Measurements from ENCODE around the gene TEX261. TPM values are rescaled to one million over a fixed set of nuclear protein-coding genes. Genes with fewer than 3 reads are reported as not detected.
"Not testable (repeated sequence)": the region's sequence is repeated elsewhere in the genome, so short reads cannot be mapped to it uniquely, and the experiment has no call there.

TEX261 gene
- total RNA-seq, 1 experiment from 2014 or later = 23.9 TPM

GRCh38 chr2:71000780-71001591 lies 6.3 kb upstream of the TEX261 start:
- DNase-seq (ENCODE audit: low read depth) = peak; percentile 74

- not testable (repeated sequence) for DNase-seq (ENCODE audit: low read depth)
Measured at GRCh38 chr2:70999931-71000330, 5.3 kb upstream of the TEX261 start.

- no peak for DNase-seq (ENCODE audit: low read depth)
Measured at GRCh38 chr2:70999362-70999761, 4.7 kb upstream of the TEX261 start.

- not testable (repeated sequence) for DNase-seq (ENCODE audit: low read depth)
Measured at GRCh38 chr2:70998885-70999284, 4.2 kb upstream of the TEX261 start.

- DNase-seq (ENCODE audit: low read depth) = peak; percentile 29
Measured at GRCh38 chr2:70995426-70995729, 705 bp upstream of the TEX261 start.

- peak; percentile 25 for DNase-seq (ENCODE audit: low read depth)
Measured at GRCh38 chr2:70994009-70994698, 519 bp downstream of the TEX261 start.

GRCh38 chr2:70992945-70993853 lies 1.5 kb downstream of the TEX261 start:
- no peak for DNase-seq (ENCODE audit: low read depth)

GRCh38 chr2:70991742-70992141 lies 2.9 kb downstream of the TEX261 start:
- no peak for DNase-seq (ENCODE audit: low read depth)

GRCh38 chr2:70991142-70991541 lies 3.5 kb downstream of the TEX261 start:
- DNase-seq (ENCODE audit: low read depth) = no peak

GRCh38 chr2:70990216-70990615 lies 4.5 kb downstream of the TEX261 start:
- DNase-seq (ENCODE audit: low read depth) = no peak

- DNase-seq (ENCODE audit: low read depth) = no peak
Measured at GRCh38 chr2:70988726-70989648, 5.7 kb downstream of the TEX261 start.

GRCh38 chr2:70988151-70988550 lies 6.5 kb downstream of the TEX261 start:
- no peak for DNase-seq (ENCODE audit: low read depth)

GRCh38 chr2:70987386-70987785 lies 7.3 kb downstream of the TEX261 start:
- no peak for DNase-seq (ENCODE audit: low read depth)

GRCh38 chr2:70986499-70987189 lies 8.0 kb downstream of the TEX261 start:
- DNase-seq (ENCODE audit: low read depth) = no peak

GRCh38 chr2:70985956-70986355 lies 8.7 kb downstream of the TEX261 start:
- no peak for DNase-seq (ENCODE audit: low read depth)

- no peak for DNase-seq (ENCODE audit: low read depth)
Measured at GRCh38 chr2:70985283-70985688, 9.4 kb downstream of the TEX261 start.

- peak; percentile 73 for DNase-seq (ENCODE audit: low read depth)
Measured at GRCh38 chr2:70984576-70985282, 9.9 kb downstream of the TEX261 start.

GRCh38 chr2:70984228-70984575 lies 10.5 kb downstream of the TEX261 start:
- DNase-seq (ENCODE audit: low read depth) = no peak

- no peak for DNase-seq (ENCODE audit: low read depth)
Measured at GRCh38 chr2:70983506-70984227, 11.0 kb downstream of the TEX261 start.
